Neural progenitor cell (in vitro differentiated cells): ENCODE data around the gene CBLB. TPM values are rescaled to one million over a fixed set of nuclear protein-coding genes. Genes with fewer than 3 reads are reported as not detected.

Experiments used
- DNase-seq: peaks from one replicate; pipeline ENCODE4 v3.0.0-alpha.2; 2016; ENCODE audit warnings: low spot score
- H2AFZ ChIP-seq: fragments of 200-600 bp; sonication (generic); replicated peaks from 2 replicates; pipeline ENCODE4 v1.6.1; 2016; ENCODE audit warnings: antibody characterized with exemption
- H3F3A ChIP-seq: fragments of 200-600 bp; sonication (generic); 2 replicates; pipeline ENCODE4 v1.6.1; 2016; ENCODE audit warnings: antibody characterized with exemption, low read depth
- H3K27ac ChIP-seq: fragments of 200-600 bp; sonication (generic); 2 replicates; pipeline ENCODE4 v1.5.1; 2016; ENCODE audit warnings: mild to moderate bottlenecking
- H3K27me3 ChIP-seq: fragments of 200-600 bp; sonication (generic); 2 replicates; pipeline ENCODE4 v1.6.1; 2016; ENCODE audit warnings: mild to moderate bottlenecking, moderate library complexity
- H3K36me3 ChIP-seq: fragments of 200-600 bp; sonication (generic); 2 replicates; pipeline ENCODE4 v1.5.1; 2016
- H3K4me1 ChIP-seq: fragments of 200-600 bp; sonication (generic); 2 replicates; pipeline ENCODE4 v1.6.1; 2016; ENCODE audit warnings: mixed run types
- H3K4me2 ChIP-seq: fragments of 200-600 bp; sonication (generic); 2 replicates; pipeline ENCODE4 v1.6.1; 2016
- H3K4me3 ChIP-seq: fragments of 200-600 bp; sonication (generic); 2 replicates; pipeline ENCODE4 v1.5.1; 2016
- H3K79me2 ChIP-seq: fragments of 200-600 bp; sonication (generic); 2 replicates; pipeline ENCODE4 v1.6.1; 2016; ENCODE audit warnings: low read depth
- H3K9ac ChIP-seq: fragments of 200-600 bp; sonication (generic); 2 replicates; pipeline ENCODE4 v1.6.1; 2016
- H3K9me3 ChIP-seq: fragments of 200-600 bp; sonication (generic); 2 replicates; pipeline ENCODE4 v1.5.1; 2016; ENCODE audit warnings: low read depth
- H4K20me1 ChIP-seq: fragments of 200-600 bp; sonication (generic); 2 replicates; pipeline ENCODE4 v1.6.1; 2016; ENCODE audit warnings: low read depth
- H3K27ac Mint-ChIP-seq: 3 replicates; pipeline ENCODE4 v1.8.0; 2021; ENCODE audit warnings: mixed read lengths
- H3K27me3 Mint-ChIP-seq: 2 replicates; pipeline ENCODE4 v1.8.0; 2022; ENCODE audit warnings: low read depth, mild to moderate bottlenecking, inconsistent platforms, moderate library complexity, mixed read lengths; ENCODE audit not compliant: insufficient read depth
- H3K36me3 Mint-ChIP-seq: 3 replicates; pipeline ENCODE4 v1.8.0; 2021; ENCODE audit warnings: mixed read lengths
- H3K4me1 Mint-ChIP-seq: 3 replicates; pipeline ENCODE4 v1.8.0; 2021; ENCODE audit warnings: mixed read lengths
- H3K4me3 Mint-ChIP-seq: 3 replicates; pipeline ENCODE4 v1.8.0; 2021; ENCODE audit warnings: mild to moderate bottlenecking, moderate library complexity, mixed read lengths
- H3K9me3 Mint-ChIP-seq: 3 replicates; pipeline ENCODE4 v1.8.0; 2020; ENCODE audit warnings: mixed read lengths
- EZH2 ChIP-seq: fragments of 200-600 bp; sonication (generic); IDR thresholded peaks from 2 replicates; pipeline ENCODE4 v1.6.1; 2017; ENCODE audit warnings: antibody characterized with exemption, mild to moderate bottlenecking, moderate library complexity
- EZH2phosphoT487 ChIP-seq: fragments of 200-600 bp; sonication (generic); IDR thresholded peaks from 2 replicates; pipeline ENCODE4 v1.6.1; 2017; ENCODE audit warnings: antibody characterized with exemption
- total RNA-seq: library from RNA; depleted of rRNA; stranded (reverse); fragments of >200 nt; gene quantifications from 2 replicates; pipeline ENCODE4 v1.2.3, GENCODE V29; 2015; ENCODE audit warnings: low replicate concordance
- TF ChIP-seq, protein P1 (sequence below): fragments of 200-600 bp; sonication (generic); IDR thresholded peaks from 2 replicates; pipeline ENCODE4 v1.5.1; 2017; ENCODE audit warnings: antibody characterized with exemption, mild to moderate bottlenecking

Gene CBLB
- total RNA-seq, 1 donor from 2014 or later: 105 TPM

- Histone ChIP-seq H2AFZ (no peak overlapping the region), H3K79me2 (no peaks in the 10 kb centered on the region), H3K27ac (no peak overlapping the region), H3K36me3 (no peaks in the 10 kb centered on the region), H3K9me3 (no peaks in the 10 kb centered on the region), H3K27me3 (no peaks in the 10 kb centered on the region), H3K4me2 (no peak overlapping the region), H3K9ac (no peak overlapping the region), H3K4me1 (no peaks in the 10 kb centered on the region), H3F3A (no peaks in the 10 kb centered on the region), H4K20me1 (no peaks in the 10 kb centered on the region), H3K4me3 (no peak overlapping the region)
- no peak for TF ChIP-seq EZH2
- TF ChIP-seq EZH2phosphoT487: no peak
- TF ChIP-seq, protein P1, sequence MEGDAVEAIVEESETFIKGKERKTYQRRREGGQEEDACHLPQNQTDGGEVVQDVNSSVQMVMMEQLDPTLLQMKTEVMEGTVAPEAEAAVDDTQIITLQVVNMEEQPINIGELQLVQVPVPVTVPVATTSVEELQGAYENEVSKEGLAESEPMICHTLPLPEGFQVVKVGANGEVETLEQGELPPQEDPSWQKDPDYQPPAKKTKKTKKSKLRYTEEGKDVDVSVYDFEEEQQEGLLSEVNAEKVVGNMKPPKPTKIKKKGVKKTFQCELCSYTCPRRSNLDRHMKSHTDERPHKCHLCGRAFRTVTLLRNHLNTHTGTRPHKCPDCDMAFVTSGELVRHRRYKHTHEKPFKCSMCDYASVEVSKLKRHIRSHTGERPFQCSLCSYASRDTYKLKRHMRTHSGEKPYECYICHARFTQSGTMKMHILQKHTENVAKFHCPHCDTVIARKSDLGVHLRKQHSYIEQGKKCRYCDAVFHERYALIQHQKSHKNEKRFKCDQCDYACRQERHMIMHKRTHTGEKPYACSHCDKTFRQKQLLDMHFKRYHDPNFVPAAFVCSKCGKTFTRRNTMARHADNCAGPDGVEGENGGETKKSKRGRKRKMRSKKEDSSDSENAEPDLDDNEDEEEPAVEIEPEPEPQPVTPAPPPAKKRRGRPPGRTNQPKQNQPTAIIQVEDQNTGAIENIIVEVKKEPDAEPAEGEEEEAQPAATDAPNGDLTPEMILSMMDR: no peak
- no peak overlapping the region for H3K27ac Mint-ChIP-seq
- no peaks in the 10 kb centered on the region for H3K36me3 Mint-ChIP-seq
- no peaks in the 10 kb centered on the region for H3K4me1 Mint-ChIP-seq
- H3K9me3 Mint-ChIP-seq: no peaks in the 10 kb centered on the region
- H3K4me3 Mint-ChIP-seq: no peak overlapping the region
- peaks cover 3% of the 10 kb centered on the region for H3K27me3 Mint-ChIP-seq
- no peak for DNase-seq
These were observed 16.4 kb upstream of the CBLB start for GRCh38 chr3:105885256-105885655.

DNA sequence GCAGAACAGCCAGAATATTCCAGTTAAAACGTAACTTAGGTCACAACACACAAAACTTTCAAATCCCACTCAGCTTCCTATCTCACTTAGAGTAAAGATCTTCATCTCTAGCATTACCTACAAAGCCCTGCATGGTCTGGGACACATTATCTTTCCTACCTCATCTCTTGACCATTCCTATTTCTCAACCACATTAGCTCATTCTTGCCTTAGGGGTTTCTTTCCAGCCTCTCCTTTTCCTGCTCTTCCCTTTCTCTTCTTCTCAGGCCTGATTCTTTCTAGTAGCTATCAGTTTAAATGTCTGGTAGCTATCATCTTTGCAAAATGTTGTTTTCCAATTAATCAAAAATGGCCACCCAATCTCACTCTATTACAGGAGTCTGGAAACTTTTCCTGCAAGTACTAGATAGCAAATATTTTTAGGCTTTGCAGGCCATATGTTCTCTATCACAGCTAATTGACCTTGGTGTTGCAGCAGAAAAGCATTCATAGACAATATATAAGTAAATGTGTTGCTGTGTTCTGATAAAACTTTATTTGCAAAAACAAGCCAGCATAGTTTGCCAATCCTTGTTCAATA is 15.1 kb upstream of the CBLB start:
- no peaks in the 10 kb centered on the region for H3K36me3 ChIP-seq
- no peak overlapping the region for H2AFZ ChIP-seq
- no peak overlapping the region for H3K4me3 ChIP-seq
- no peaks in the 10 kb centered on the region for H3K36me3 Mint-ChIP-seq
- H3K9ac ChIP-seq: no peak overlapping the region
- no peaks in the 10 kb centered on the region for H3K9me3 Mint-ChIP-seq
- H3K27ac Mint-ChIP-seq: no peak overlapping the region
- no peaks in the 10 kb centered on the region for H3K9me3 ChIP-seq
- no peaks in the 10 kb centered on the region for H3K79me2 ChIP-seq
- no peaks in the 10 kb centered on the region for H4K20me1 ChIP-seq
- H3K4me1 Mint-ChIP-seq: no peaks in the 10 kb centered on the region
- no peak overlapping the region for H3K4me2 ChIP-seq
- no peaks in the 10 kb centered on the region for H3K27me3 ChIP-seq
- DNase-seq: no peak
- no peak overlapping the region for H3K4me3 Mint-ChIP-seq
- H3K27me3 Mint-ChIP-seq: peaks cover 3% of the 10 kb centered on the region
- no peaks in the 10 kb centered on the region for H3K4me1 ChIP-seq
- H3F3A ChIP-seq: no peaks in the 10 kb centered on the region
- no peak overlapping the region for H3K27ac ChIP-seq
- no peak for TF ChIP-seq EZH2phosphoT487
- TF ChIP-seq, protein P1: no peak
- TF ChIP-seq EZH2: no peak

DNA sequence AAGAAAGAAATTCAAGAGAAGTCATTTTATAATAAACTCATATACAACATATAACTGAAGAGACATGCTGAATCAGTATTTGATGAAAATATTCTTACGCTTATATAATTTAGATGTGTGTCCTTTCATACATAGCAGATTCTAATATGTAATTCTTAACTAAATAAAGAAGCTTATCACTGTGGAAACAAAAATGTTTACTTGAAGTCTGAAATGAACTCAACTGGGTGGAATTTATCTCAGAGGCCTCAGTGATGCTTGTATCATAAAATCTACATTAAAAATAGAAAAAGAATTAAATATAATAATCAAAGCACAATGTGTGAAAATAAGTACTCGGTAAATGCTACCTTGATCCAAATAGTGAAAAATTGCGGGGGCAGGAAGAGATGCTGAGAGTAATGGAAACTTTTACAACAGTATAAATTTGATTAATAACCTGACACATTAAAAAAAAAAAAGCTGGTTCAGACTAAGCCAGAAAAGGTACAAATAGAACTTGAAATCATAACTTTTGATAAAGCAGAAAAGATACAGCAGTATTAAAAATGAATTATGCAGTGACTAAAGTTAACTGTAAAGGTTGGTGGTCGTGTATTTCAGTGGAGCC is 12.0 kb upstream of the CBLB start:
- H3K9me3 ChIP-seq: no peaks in the 10 kb centered on the region
- H3K36me3 Mint-ChIP-seq: no peaks in the 10 kb centered on the region
- no peaks in the 10 kb centered on the region for H3F3A ChIP-seq
- no peaks in the 10 kb centered on the region for H3K4me1 ChIP-seq
- no peak for TF ChIP-seq EZH2phosphoT487
- no peak for TF ChIP-seq EZH2
- TF ChIP-seq, protein P1: no peak
- no peak overlapping the region for H3K4me3 ChIP-seq
- no peaks in the 10 kb centered on the region for H3K36me3 ChIP-seq
- H3K27ac Mint-ChIP-seq: no peak overlapping the region
- H2AFZ ChIP-seq: no peak overlapping the region
- no peak overlapping the region for H3K4me2 ChIP-seq
- no peak for DNase-seq
- no peak overlapping the region for H3K4me3 Mint-ChIP-seq
- H3K9me3 Mint-ChIP-seq: no peaks in the 10 kb centered on the region
- peaks cover 3% of the 10 kb centered on the region for H3K27me3 Mint-ChIP-seq
- H3K27me3 ChIP-seq: no peaks in the 10 kb centered on the region
- no peak overlapping the region for H3K9ac ChIP-seq
- no peaks in the 10 kb centered on the region for H3K4me1 Mint-ChIP-seq
- H3K79me2 ChIP-seq: no peaks in the 10 kb centered on the region
- H4K20me1 ChIP-seq: no peaks in the 10 kb centered on the region
- H3K27ac ChIP-seq: no peak overlapping the region
